Measurements from ENCODE around the gene LITAF. TPM values are rescaled to one million over a fixed set of nuclear protein-coding genes. Genes with fewer than 3 reads are reported as not detected.

The LITAF gene
- total RNA-seq, 1 donor: 96.7 TPM

- DNase-seq (ENCODE audit: low read depth): no peak
- TF ChIP-seq CTCF (IDR thresholded peaks at IDR 0.05; ENCODE audit: insufficient read depth, low read depth, low read length): no peak
- H3K4me3 ChIP-seq (ENCODE audit: low read depth, low read length): no peak overlapping the region
Observed at GRCh38 chr16:11621539-11621919, 34.8 kb upstream of the LITAF start.

- DNase-seq (ENCODE audit: low read depth): no peak
- no peak for TF ChIP-seq CTCF (IDR thresholded peaks at IDR 0.05; ENCODE audit: insufficient read depth, low read depth, low read length)
- no peak overlapping the region for H3K4me3 ChIP-seq (ENCODE audit: low read depth, low read length)
Observed at GRCh38 chr16:11620243-11621003, 33.7 kb upstream of the LITAF start.

- DNase-seq (ENCODE audit: low read depth): no peak
- H3K4me3 ChIP-seq (ENCODE audit: low read depth, low read length): no peak overlapping the region
- TF ChIP-seq CTCF (IDR thresholded peaks at IDR 0.05; ENCODE audit: insufficient read depth, low read depth, low read length): no peak
Observed at GRCh38 chr16:11619327-11619851, 32.7 kb upstream of the LITAF start.

- H3K4me3 ChIP-seq (ENCODE audit: low read depth, low read length): no peak overlapping the region
- DNase-seq (ENCODE audit: low read depth): no peak
- TF ChIP-seq CTCF (IDR thresholded peaks at IDR 0.05; ENCODE audit: insufficient read depth, low read depth, low read length): no peak
Observed at GRCh38 chr16:11618107-11618717, 31.5 kb upstream of the LITAF start.

- DNase-seq (ENCODE audit: low read depth): no peak
- H3K4me3 ChIP-seq (ENCODE audit: low read depth, low read length): no peak overlapping the region
- TF ChIP-seq CTCF (IDR thresholded peaks at IDR 0.05; ENCODE audit: insufficient read depth, low read depth, low read length): no peak
Observed at GRCh38 chr16:11615748-11616447, 29.2 kb upstream of the LITAF start.

- DNase-seq (ENCODE audit: low read depth): no peak
- no peak for TF ChIP-seq CTCF (IDR thresholded peaks at IDR 0.05; ENCODE audit: insufficient read depth, low read depth, low read length)
- H3K4me3 ChIP-seq (ENCODE audit: low read depth, low read length): no peak overlapping the region
Observed at GRCh38 chr16:11614587-11615175, 28.0 kb upstream of the LITAF start.

All from fibroblast of villous mesenchyme (primary cell).